HuH-7.5 (cell line): ENCODE results near the gene PPIC.

Experiments used
- DNase-seq: peaks from one replicate; pipeline ENCODE4 v3.0.0; 2011; ENCODE audit warnings: low spot score

The PPIC gene

GRCh38 chr5:123036391-123037103 lies at the start of gene PPIC:
TSS of gene PPIC (minus strand) at chr5:123036725. CDS start at chr5:123036625, 100 bp downstream.
- DNase-seq = peak; percentile 79

- peak; percentile 58 for DNase-seq
Measured at GRCh38 chr5:123085638-123086286, 49.2 kb upstream of the PPIC start.

- DNase-seq = no peak
Measured at GRCh38 chr5:123084730-123085605, 48.4 kb upstream of the PPIC start.

GRCh38 chr5:123083298-123083697 lies 46.8 kb upstream of the PPIC start:
- DNase-seq = no peak

GRCh38 chr5:123080215-123080614 lies 43.7 kb upstream of the PPIC start:
- no peak for DNase-seq

- DNase-seq = no peak
Measured at GRCh38 chr5:123075521-123076163, 39.1 kb upstream of the PPIC start.

GRCh38 chr5:123068368-123068938 lies 31.9 kb upstream of the PPIC start:
- DNase-seq = no peak

GRCh38 chr5:123066016-123066415 lies 29.5 kb upstream of the PPIC start:
- no peak for DNase-seq

- DNase-seq = no peak
Measured at GRCh38 chr5:123059455-123059854, 22.9 kb upstream of the PPIC start.

GRCh38 chr5:123051206-123051605 lies 14.7 kb upstream of the PPIC start:
- DNase-seq = no peak

- no peak for DNase-seq
Measured at GRCh38 chr5:123047706-123048105, 11.2 kb upstream of the PPIC start.

- no peak for DNase-seq
Measured at GRCh38 chr5:123046222-123046621, 9.7 kb upstream of the PPIC start.

- no peak for DNase-seq
Measured at GRCh38 chr5:123044926-123045617, 8.5 kb upstream of the PPIC start.

GRCh38 chr5:123039673-123040072 lies 3.1 kb upstream of the PPIC start:
- DNase-seq = no peak

GRCh38 chr5:123037104-123037418 lies 536 bp upstream of the PPIC start:
- no peak for DNase-seq

- peak; percentile 38 for DNase-seq
Measured at GRCh38 chr5:123035918-123036390, 571 bp downstream of the PPIC start.

GRCh38 chr5:123035360-123035917 lies 1.1 kb downstream of the PPIC start:
- peak; percentile 45 for DNase-seq

GRCh38 chr5:123033157-123033671 lies 3.3 kb downstream of the PPIC start:
- DNase-seq = no peak

GRCh38 chr5:123028222-123028621 lies 8.3 kb downstream of the PPIC start:
- DNase-seq = no peak

- no peak for DNase-seq
Measured at GRCh38 chr5:123014689-123015088, 21.8 kb downstream of the PPIC start.

- DNase-seq = no peak
Measured at GRCh38 chr5:123012321-123012720, 24.2 kb downstream of the PPIC start.
